Measurements from ENCODE around the gene EME2.

EME2 gene

DNA sequence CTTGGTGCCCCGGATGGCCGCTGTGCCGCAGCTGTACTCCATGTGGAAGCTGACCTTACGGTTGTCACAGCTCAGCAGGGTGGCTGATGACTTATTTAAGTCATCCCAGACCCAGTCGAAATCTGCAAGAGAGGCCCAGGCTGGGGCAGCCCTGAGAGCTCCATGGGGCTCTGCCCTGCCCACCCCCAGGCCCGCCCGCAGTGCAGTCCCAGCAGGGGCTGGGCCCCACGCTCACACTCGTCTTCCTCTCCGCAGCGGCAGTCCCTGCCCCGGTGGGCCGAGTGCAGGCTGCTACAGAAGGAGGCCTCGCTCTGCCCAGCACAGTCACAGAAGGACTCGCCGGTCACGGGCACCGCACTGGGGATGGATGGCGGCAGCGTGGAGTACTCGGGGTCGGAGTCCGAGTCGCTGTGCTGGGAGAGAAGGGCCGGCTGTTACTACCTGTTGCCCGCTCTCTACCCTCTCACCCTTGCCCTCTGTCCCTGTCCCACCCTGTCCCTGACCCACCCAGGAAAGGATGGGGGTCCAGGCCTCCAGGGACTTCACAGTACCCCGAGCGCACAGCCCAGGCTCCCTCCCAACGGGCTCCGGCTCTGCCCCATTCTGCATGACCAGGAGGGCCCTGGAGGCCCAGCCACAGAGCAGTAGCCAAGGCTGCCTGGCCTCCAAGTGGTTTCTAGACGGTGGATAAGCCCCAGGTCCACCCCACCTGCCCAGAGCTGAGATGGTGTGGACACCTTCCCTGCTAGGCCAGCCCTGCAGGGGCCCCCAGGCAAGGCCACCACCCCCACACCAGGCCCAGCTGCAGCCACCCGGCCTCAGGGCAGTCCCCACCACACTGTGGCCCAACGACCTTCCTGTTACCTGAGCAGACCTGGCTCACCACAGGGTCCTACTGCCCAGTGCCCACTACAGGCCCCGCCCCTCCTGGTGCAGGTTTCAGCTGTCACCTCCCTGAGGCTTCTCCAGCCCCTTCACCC, 5.9 kb downstream of the EME2 start:
- H3K27ac ChIP-seq = peak overlapping the region; percentile 77; the same call in 1 of the 2 replicates

DNA sequence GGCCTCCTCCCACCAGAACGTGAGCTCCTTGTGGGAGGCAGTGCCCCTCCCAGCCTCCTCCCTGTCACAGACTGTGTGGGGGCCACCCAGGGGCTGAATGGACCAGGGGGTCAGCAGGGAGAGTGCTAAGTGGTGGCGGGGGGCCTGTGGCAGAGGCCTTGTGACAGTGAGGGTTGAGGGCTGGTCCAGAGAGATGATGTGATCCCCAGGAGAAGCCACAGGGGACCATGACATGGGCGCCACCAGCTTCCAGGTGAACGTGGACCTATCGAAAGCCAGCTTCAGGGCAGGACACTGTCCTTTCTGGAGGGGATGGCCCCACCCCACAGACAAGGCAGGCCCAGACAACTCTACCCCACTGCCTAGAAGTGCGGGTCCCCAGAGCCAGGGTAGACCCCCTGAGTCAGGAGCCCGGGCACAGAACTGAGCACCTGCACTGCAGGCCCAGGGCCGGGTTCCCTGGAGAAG, 6.7 kb downstream of the EME2 start:
- TF ChIP-seq, protein P1, sequence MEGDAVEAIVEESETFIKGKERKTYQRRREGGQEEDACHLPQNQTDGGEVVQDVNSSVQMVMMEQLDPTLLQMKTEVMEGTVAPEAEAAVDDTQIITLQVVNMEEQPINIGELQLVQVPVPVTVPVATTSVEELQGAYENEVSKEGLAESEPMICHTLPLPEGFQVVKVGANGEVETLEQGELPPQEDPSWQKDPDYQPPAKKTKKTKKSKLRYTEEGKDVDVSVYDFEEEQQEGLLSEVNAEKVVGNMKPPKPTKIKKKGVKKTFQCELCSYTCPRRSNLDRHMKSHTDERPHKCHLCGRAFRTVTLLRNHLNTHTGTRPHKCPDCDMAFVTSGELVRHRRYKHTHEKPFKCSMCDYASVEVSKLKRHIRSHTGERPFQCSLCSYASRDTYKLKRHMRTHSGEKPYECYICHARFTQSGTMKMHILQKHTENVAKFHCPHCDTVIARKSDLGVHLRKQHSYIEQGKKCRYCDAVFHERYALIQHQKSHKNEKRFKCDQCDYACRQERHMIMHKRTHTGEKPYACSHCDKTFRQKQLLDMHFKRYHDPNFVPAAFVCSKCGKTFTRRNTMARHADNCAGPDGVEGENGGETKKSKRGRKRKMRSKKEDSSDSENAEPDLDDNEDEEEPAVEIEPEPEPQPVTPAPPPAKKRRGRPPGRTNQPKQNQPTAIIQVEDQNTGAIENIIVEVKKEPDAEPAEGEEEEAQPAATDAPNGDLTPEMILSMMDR (conservative IDR thresholded peaks at IDR 0.05) = no peak
- peak overlapping the region; percentile 77 for H3K27ac ChIP-seq

More for the DNA sequence above, 5.9 kb downstream of the EME2 start:
- TF ChIP-seq, protein P1 (conservative IDR thresholded peaks at IDR 0.05) = no peak

DNA sequence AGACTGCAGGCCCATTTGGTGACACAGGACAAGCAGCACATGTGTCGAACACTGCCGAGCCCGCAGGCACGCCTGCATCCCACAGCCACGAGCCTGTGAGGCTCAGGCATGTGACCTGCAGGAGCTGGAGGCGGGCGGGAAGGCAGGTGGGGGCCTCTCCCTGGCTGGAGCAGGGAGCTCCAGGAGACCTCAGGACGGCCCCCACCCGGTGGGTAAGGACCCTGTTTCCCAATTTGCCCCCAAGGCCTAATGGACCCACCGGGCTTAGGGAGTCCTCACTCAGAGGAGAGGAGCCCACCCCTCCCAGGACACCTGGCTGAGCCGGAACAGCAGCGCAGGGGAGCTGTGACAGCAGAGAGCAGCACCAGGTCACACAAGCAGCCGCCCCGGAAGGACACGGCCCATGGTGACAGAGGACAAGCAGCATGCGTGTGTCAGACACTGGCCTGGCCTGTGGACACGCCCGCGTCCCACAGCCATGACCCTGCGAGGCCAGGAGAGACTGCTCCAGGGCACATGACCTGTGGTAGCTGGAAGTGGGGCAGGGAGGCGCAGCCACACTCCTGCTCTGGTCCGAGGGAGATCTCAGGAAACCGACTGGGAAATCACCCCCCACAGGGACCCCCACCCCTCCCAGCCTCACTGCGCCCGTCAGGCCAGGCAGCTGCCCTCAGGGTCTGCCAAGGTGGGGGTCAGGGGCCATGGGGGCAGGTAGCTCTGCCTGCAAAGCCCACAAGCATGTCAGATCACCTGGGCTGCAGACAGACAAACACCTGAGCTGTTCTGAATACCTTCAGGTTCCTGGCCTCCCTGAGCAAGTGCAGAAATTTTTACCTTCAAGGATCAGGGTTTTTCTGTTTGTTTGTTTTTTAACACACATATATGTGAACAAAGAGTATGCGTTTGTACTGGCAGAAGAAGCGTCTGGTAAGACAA, 7.4 kb downstream of the EME2 start:
- peak overlapping the region; percentile 77 for H3K27ac ChIP-seq
- TF ChIP-seq, protein P1 (conservative IDR thresholded peaks at IDR 0.05) = no peak

DNA sequence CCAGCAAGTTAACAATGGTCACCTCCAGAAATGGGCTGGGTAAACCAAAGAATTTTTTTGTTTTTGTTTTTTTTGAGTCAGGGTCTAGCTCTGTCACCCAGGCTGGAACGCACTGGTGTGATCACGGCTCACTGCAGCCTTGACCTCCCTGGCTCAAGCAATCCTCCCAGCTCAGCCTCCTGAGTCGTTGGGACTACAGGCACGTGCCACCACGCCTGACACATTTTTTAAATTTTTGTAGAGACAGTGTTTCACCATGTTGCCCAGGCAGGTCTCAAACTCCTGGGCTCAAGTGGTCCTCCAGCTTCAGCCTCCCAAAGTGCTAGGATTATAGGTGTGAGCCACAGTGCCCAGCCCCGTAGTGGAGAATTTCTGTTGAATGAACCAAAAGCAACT, 8.1 kb downstream of the EME2 start:
- TF ChIP-seq, protein P1 (conservative IDR thresholded peaks at IDR 0.05) = no peak
- peak overlapping the region; percentile 77 for H3K27ac ChIP-seq

DNA sequence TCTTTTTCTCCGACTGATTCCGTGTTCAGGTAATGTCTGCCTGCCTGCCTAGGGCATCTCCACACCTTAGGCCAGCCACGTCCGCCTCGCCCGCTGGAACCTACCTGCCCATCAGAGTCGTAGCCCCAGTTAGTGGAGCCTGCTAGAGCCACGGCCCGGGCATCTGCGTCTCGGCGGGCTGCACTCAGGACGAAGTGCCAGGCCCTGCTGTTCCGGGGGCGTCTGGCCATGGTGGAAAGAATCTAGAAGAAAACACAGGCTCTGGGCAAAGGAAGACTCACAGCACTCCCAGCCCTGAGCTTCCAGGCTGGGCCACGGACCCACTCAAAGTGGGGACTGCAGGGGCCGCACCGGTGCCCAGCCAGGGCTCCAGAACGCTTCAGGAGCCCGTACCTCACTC, 8.6 kb downstream of the EME2 start:
- peak overlapping the region; percentile 77 for H3K27ac ChIP-seq
- TF ChIP-seq, protein P1 (conservative IDR thresholded peaks at IDR 0.05) = no peak

DNA sequence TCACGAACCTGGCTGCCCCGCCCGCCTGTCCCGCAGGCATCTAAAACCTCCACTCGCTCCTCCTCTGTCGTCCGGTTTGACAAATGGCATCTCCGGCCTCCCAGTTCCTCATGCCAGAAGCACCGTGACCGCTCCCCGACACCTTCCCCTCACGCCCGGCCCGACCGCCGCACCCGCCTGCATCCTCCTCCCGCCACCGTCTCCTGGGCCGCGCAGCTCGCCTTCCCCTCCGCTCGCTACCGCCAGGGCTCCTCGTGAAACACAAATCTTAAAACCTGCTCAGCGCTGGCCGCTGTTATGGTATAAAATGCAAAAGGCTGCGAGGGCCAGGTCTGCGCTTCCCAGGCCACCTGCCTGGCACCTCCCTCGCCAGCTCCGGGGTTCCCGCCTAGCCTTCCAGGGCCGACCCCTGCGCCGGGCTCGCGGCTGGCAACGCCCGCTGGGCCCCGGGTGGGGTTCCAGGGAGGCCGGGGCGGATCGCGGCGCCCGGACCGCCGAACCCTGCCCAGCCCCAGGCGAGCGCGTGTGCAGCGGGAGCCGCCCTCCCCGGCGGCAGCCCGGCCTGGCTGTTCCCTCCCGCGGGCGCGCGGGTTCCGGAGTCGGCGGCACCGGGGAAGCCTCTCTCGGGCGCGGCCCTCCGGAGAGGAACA, 9.3 kb downstream of the EME2 start:
- TF ChIP-seq, protein P1 (conservative IDR thresholded peaks at IDR 0.05) = no peak
- peak overlapping the region; percentile 77 for H3K27ac ChIP-seq
